Inferior parietal cortex (tissue), 1 donor: Measurements from ENCODE around the gene RAMP1.
"Not testable (repeated sequence)": the region's sequence is repeated elsewhere in the genome, so short reads cannot be mapped to it uniquely, and the experiment has no call there.

Experiments
- DNase-seq: peaks from one replicate; pipeline ENCODE4 v3.0.0-alpha.2; 2016; ENCODE audit errors: extremely low spot score

Gene RAMP1

GRCh38 chr2:237951354-237951753, 91.9 kb downstream of the RAMP1 start:
- not testable (repeated sequence) for DNase-seq

DNA sequence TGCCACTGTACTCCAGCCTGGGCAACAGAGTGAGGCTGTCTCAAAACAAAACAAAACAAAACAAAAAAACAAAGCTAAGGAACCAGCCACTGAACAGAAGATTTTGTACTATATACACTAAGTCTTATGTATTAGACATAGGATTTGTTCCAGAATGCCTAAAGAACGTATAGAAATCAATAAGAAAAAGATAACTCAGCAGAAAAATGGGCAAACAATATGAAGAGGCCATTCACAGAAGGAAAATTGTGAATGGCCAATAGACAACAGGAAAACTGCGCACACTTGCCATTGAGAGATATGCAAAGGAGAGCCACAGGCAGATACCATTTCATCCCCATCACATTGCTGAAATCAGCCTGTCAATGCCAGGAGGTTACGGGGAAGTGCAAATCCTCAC, 92.5 kb downstream of the RAMP1 start:
- DNase-seq = no peak

- no peak for DNase-seq
These were observed 93.4 kb downstream of the RAMP1 start for GRCh38 chr2:237952851-237953250.

GRCh38 chr2:237955640-237956401, 96.4 kb downstream of the RAMP1 start:
- no peak for DNase-seq

DNA sequence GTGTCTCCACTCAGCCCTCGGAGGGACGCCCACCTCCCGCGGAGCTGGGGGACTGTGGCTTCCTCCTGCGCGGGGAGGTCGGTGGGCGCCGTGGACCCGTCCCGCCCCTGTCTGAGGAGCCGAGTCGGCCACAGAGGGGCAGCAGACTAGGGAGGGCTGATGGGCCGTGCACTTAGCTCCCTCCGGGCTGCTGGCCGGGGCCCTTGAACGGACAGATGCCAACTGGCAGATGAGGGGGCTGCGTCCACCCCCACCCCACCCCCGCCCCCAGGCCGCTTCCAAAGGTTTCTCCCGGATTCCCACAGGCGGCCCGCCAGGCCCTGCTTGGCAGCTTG, 96.9 kb downstream of the RAMP1 start:
- DNase-seq = no peak

GRCh38 chr2:237961637-237962036, 102.2 kb downstream of the RAMP1 start:
- no peak for DNase-seq
